Stimulated activated CD4-positive, alpha-beta T cell treated with anti-CD3 and anti-CD28 coated beads, TNF-alpha, amount 100 ng/mL, for 48 hours (primary cell): ENCODE results near the gene PSME4.
"Not testable (repeated sequence)": the region's sequence is repeated elsewhere in the genome, so short reads cannot be mapped to it uniquely, and the experiment has no call there.

Source experiments
- DNase-seq, 3 donors: peaks; one replicate each; pipeline ENCODE4 v3.0.0-alpha.2; 2020; ENCODE audit warnings: low read depth in 3 of 3

Gene PSME4

DNA sequence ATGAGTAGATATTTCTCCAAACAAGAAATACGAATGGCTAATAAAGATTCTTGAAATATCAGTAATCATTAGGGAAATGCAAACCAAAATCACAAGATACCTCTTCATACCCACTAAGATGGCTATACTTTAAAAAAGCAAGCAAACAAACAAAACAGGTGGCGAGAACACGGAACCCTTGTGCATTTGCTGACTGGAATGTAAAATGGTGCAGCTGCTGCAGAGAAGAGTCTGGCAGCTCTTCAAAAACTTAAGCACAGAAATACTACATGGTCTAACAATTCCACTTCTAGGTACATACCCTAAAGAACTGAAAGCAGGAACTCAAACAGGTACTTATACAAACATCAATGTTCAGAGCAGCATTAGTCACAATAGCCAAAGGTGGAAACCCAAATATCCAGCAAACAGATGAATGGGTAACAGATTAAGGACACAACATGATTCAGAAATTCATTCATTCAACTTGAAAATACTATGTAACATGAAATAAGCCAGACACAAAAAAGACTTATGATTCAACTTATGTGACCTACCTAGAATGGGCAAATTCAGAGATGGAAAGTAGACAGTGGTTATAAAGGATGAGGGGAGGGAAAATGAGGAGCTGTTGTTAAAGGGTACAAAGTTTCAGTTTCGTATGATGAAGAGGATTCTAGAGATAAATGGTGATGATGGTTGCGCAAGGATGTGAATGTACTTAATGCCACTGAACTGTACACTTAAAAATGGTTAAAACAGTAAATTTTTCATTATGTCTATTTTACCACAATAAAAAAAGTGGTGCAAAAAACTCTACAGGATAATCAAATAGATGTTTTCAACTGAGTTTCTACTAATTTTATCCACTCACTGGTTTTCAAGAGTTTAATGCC is 84.2 kb downstream of the PSME4 start:
- no peak for DNase-seq

DNA sequence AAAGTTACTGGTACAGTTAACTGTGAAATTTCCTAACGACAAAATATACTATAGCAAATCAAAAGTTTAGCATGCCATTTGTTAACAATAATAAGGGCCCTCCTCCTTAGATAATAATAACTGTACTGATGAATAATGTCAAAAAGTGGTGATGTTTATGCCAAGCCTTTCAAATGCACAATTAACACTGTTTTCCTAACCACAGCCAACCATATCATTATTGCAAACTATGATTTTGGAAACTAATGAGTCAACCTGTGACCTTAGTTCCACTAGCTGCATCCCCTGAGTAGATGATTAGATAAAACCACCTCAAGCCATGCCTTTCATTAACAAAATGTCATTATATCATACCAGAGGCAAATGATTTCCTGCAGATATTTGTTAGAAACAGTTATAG is 85.9 kb downstream of the PSME4 start:
- DNase-seq, result no peak

GRCh38 chr2:53881986-53882385 is 88.8 kb downstream of the PSME4 start:
- DNase-seq, result no peak

DNA sequence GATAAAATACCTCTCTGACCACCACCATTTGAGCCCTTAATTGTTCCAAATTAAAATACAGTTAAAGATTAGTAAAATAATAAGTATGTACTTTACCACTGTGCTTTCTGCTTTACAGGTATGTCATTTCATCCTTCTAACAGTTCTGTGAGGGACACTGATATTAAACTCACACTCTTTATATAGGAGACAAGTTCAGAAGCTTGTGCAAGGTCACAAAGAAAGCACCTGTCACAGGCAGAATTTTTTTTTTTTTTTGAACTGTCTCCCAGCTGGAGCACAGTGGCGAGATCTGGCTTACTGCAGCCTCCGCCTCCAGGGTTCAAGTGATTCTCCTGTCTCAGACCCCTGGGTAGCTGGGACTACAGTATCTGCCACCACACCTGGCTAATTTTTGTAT is 89.4 kb downstream of the PSME4 start:
- no peak for DNase-seq

- DNase-seq, result no peak
Observed at GRCh38 chr2:53880756-53881155, 90.0 kb downstream of the PSME4 start.

DNA sequence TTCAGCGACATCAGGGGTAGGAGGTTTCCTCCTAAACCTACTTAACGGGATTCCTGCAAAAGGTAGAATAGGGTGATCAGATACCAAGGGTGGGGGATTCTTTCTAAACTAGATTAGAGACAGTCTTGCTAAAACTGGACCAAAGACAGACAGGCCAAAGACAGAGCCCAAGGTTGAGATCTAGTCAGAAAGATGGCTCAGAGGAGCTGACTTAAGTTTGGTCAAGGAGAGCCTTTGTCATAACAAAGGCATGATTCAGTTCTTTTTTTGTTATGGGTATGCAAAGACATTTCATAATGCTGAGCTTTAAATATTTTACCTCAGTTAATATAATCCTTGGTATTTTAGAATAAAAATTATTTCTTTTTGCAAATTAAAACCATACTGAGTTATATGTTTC is 93.2 kb downstream of the PSME4 start:
- DNase-seq, result no peak

- no peak for DNase-seq
Observed at GRCh38 chr2:53877112-53877511, 93.7 kb downstream of the PSME4 start.

- no peak for DNase-seq
Observed at GRCh38 chr2:53874401-53874950, 96.3 kb downstream of the PSME4 start.

- no peak for DNase-seq
Observed at GRCh38 chr2:53867773-53868172, 103.0 kb downstream of the PSME4 start.

GRCh38 chr2:53867169-53867568 is 103.6 kb downstream of the PSME4 start:
- no peak for DNase-seq

- DNase-seq, result no peak
Observed at GRCh38 chr2:53865962-53866361, 104.8 kb downstream of the PSME4 start.

GRCh38 chr2:53865264-53865663 is 105.5 kb downstream of the PSME4 start:
- DNase-seq, result no peak

DNA sequence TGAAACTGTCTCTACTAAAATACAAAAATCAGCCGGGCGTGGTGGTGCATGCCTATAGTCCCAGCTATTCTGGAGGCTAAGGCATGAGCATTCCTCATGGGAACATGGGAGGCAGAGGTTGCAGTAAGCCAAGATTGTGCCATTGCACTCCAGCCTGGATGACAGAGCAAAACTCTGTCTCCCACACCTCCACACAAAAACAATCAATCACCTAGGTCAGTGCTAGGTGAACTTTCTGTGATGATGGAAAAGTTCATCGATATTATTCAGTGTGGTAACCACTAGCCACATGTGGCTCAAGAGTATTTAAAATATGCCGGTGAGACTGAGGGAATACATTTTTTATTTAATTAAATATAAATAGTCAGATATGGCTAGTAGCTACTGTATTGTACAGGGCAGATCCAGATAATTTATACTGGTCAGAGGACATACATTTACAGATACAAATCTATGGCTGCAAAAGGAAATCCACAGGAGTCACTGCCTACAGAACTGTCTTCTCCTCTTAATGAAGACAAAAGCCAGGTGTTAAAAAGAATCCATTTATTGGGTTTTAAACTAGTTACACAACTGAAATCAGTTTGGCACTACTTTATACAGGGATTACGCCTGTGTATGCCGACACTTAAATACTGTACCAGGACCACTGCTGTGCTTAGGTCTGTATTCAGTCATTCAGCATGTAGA is 107.1 kb downstream of the PSME4 start:
- DNase-seq, result no peak

GRCh38 chr2:53861824-53862223 is 109.0 kb downstream of the PSME4 start:
- no peak for DNase-seq

DNA sequence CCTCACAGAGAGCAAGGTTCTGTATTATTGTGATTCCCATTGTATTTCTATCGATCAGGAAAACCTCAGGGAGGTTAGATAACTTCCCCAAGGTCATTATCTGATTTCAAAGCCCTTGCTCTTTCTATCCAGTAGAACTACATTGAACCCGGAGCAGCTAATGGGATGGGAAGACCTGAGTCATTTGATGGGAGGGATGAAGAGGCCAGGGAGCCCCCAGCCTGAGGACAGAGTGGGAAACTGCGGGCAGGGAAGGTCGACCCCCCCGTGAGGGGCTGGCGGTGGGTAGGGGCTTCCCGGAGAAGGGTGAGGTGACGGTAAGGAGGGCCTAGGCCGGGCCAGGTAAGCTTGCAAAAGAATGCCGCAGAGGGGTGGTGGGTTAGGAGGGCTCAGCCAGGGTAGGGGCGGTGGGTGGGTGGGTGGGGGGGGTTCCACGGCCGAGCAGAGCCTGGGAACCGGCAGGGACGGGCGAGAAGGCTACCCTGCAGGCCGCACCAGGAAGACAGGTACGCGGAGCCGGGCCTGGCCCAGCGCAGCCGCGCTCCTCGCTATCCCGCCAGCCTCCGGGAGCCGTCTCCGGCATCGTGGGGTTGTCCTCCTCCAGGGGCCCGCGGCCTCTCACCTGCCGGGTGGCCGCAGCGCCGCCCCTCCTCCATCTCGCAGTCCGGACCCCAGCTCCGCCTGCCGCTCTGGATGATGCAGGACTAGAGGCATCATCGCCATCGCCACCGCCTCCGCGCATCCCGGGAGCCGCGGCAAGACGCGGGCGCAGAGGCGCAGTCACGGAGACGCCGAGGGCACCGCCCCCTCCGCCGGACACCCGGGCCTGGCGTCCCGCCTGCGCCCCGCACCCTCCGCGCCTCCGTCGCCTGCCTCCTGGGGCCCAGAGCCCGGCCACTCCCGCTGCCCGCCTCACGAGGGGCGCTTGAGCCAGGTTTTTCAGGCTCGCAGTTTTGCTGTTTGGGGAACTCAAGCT is 111.3 kb downstream of the PSME4 start, which contains the start of gene GPR75:
GPR75 (minus strand) TSS at position 762 of the 976 bp plus-strand sequence. CDS start 5,211 bp downstream, outside the sequence.
- no peak for DNase-seq

- DNase-seq, result no peak
Observed at GRCh38 chr2:53856272-53856671, 114.5 kb downstream of the PSME4 start.

DNA sequence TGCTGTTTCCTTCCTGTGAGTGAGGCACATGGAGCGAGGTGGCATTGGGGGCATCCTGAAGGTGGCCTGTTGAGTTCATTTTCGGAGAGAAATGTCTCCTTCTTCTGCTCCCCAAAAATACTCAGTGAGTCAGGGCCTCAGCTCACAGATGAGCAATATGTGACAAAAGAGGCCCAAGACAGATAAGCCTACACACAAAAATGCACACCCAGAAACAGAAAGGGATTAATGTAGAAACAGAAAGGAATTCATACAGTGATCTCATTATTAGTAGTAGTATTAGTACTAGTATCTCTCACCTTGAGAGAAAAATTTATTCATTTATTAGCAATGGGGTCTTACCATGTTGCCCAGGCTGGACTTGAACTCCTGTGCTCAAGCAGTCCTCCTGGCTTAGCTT is 116.1 kb downstream of the PSME4 start:
- DNase-seq, result no peak

- no peak for DNase-seq
Observed at GRCh38 chr2:53852532-53852931, 118.3 kb downstream of the PSME4 start.

GRCh38 chr2:53851052-53851757 is 119.6 kb downstream of the PSME4 start:
- not testable (repeated sequence) for DNase-seq

- no peak for DNase-seq
Observed at GRCh38 chr2:53848062-53848461, 122.7 kb downstream of the PSME4 start.

GRCh38 chr2:53843595-53843994 is 127.2 kb downstream of the PSME4 start:
- no peak for DNase-seq
